ENCODE measurements around the gene FAAP20. TPM values are rescaled to one million over a fixed set of nuclear protein-coding genes. Genes with fewer than 3 reads are reported as not detected.
"Not testable (repeated sequence)": the region's sequence is repeated elsewhere in the genome, so short reads cannot be mapped to it uniquely, and the experiment has no call there.

The FAAP20 gene
- total RNA-seq, 5 donors from 2014 or later (not counting 1 experiment from before 2014, with no cell fraction given), result 52.9 to 74.8 (median 68.2) TPM

- Histone ChIP-seq H3K27ac (ENCODE audit: low read length) (no peak overlapping the region), H3K36me3 (ENCODE audit: control insufficient read depth in 2 of 2, extremely low read depth in 1 of 2, insufficient read depth in 1 of 2, low read length in 1 of 2) (no peaks in the 10 kb centered on the region), H3K4me1 (ENCODE audit: control insufficient read depth in 1 of 2, extremely low read depth in 1 of 2, insufficient read depth in 2 of 2, low read length in 2 of 2) (peaks cover 55 to 78% of the 10 kb centered on the region in 2 experiments), H3K27me3 (replicated peaks in 1 of 2; ENCODE audit: control insufficient read depth in 2 of 2, extremely low read depth in 1 of 2, insufficient read depth in 2 of 2, low read length in 1 of 2) (no peaks in the 10 kb centered on the region), H3K9me3 (no peaks in the 10 kb centered on the region), H3K4me3 (ENCODE audit: control insufficient read depth in 1 of 2, extremely low read depth in 1 of 2, low read length in 1 of 2) (no peak overlapping the region)
- H3K27ac Mint-ChIP-seq, result peak overlapping the region; percentile 55 to 71
- ChIA-PET CTCF (no interaction called here), POLR2A (interaction anchor here in 1 of 2 donors (0.6 kb wide), 1 partner anchor 14 kb away, joined by 4 read pairs; no protein-coding TSS in a partner anchor)
- peaks cover 16% of the 10 kb centered on the region for H3K36me3 Mint-ChIP-seq
- peaks cover 19 to 25% (median 23%) of the 10 kb centered on the region in 3 donors for H3K4me1 Mint-ChIP-seq
- DNase-seq (no peak), ATAC-seq (replicated peaks in 1 of 4) (no peak)
- no peaks in the 10 kb centered on the region for H3K27me3 Mint-ChIP-seq
- WGBS (ENCODE audit: insufficient coverage), result 92% methylated on average over 11 of the region's 19 CpGs
- no peak overlapping the region for H3K4me3 Mint-ChIP-seq
- peaks cover 0 to 7% (median 0%) of the 10 kb centered on the region in 3 donors for H3K9me3 Mint-ChIP-seq
Observed at GRCh38 chr1:2150801-2151200, 43.8 kb downstream of the FAAP20 start.

GRCh38 chr1:2148691-2149090 is 45.9 kb downstream of the FAAP20 start:
- POLR2A ChIA-PET, result interaction anchor here in 1 of 2 donors (0.6 kb wide), 1 partner anchor 15 kb away, joined by 5 read pairs; no protein-coding TSS in a partner anchor
- peaks cover 12 to 29% (median 19%) of the 10 kb centered on the region in 3 donors for H3K4me1 Mint-ChIP-seq
- no peaks in the 10 kb centered on the region for H3K36me3 ChIP-seq (ENCODE audit: control insufficient read depth in 2 of 2, extremely low read depth in 1 of 2, insufficient read depth in 1 of 2, low read length in 1 of 2)
- WGBS (ENCODE audit: insufficient coverage), result 26% methylated on average over 10 of the region's 14 CpGs
- peaks cover 6% of the 10 kb centered on the region for H3K36me3 Mint-ChIP-seq
- peaks cover 56 to 82% of the 10 kb centered on the region in 2 experiments for H3K4me1 ChIP-seq (ENCODE audit: control insufficient read depth in 1 of 2, extremely low read depth in 1 of 2, insufficient read depth in 2 of 2, low read length in 2 of 2)
- no peaks in the 10 kb centered on the region for H3K9me3 ChIP-seq
- peak; percentile 66 to 81 (median 80) for ATAC-seq (replicated peaks in 1 of 4)
- H3K27ac Mint-ChIP-seq, result no peak overlapping the region
- DNase-seq, result peak; percentile 33 to 81 (median 60)
- peak overlapping the region; percentile 25 to 46 for H3K4me3 ChIP-seq (ENCODE audit: control insufficient read depth in 1 of 2, extremely low read depth in 1 of 2, low read length in 1 of 2)
- H3K4me3 Mint-ChIP-seq, result no peak overlapping the region
- CTCF ChIA-PET, result interaction anchor here in 1 of 2 donors (1.6 kb wide), 1 partner anchor 16 kb away, joined by 6 read pairs; no protein-coding TSS in a partner anchor
- no peaks in the 10 kb centered on the region for H3K27me3 ChIP-seq (replicated peaks in 1 of 2; ENCODE audit: control insufficient read depth in 2 of 2, extremely low read depth in 1 of 2, insufficient read depth in 2 of 2, low read length in 1 of 2)
- no peaks in the 10 kb centered on the region for H3K27me3 Mint-ChIP-seq
- peak overlapping the region; percentile 82 for H3K27ac ChIP-seq (ENCODE audit: low read length)
- H3K9me3 Mint-ChIP-seq, result no peaks in the 10 kb centered on the region

- H3K27me3 Mint-ChIP-seq, result not testable (repeated sequence)
- H3K27ac ChIP-seq (ENCODE audit: low read length), result peak overlapping the region; percentile 82
- 83% methylated on average over 2 of the region's 5 CpGs for WGBS (ENCODE audit: insufficient coverage)
Observed at GRCh38 chr1:2147869-2148268, 46.7 kb downstream of the FAAP20 start.

GRCh38 chr1:2146836-2147517 is 47.6 kb downstream of the FAAP20 start:
- Mint-ChIP-seq H3K27ac (no peak overlapping the region), H3K27me3 (no peaks in the 10 kb centered on the region), H3K36me3 (peaks cover 3% of the 10 kb centered on the region), H3K9me3 (no peaks in the 10 kb centered on the region), H3K4me1 (peaks cover 5 to 18% (median 12%) of the 10 kb centered on the region in 3 donors), H3K4me3 (no peak overlapping the region)
- no peaks in the 10 kb centered on the region for H3K36me3 ChIP-seq (ENCODE audit: control insufficient read depth in 2 of 2, extremely low read depth in 1 of 2, insufficient read depth in 1 of 2, low read length in 1 of 2)
- no peaks in the 10 kb centered on the region for H3K27me3 ChIP-seq (replicated peaks in 1 of 2; ENCODE audit: control insufficient read depth in 2 of 2, extremely low read depth in 1 of 2, insufficient read depth in 2 of 2, low read length in 1 of 2)
- no peak overlapping the region for H3K27ac ChIP-seq (ENCODE audit: low read length)
- DNase-seq (no peak), ATAC-seq (replicated peaks in 1 of 4) (no peak)
- H3K4me3 ChIP-seq (ENCODE audit: control insufficient read depth in 1 of 2, extremely low read depth in 1 of 2, low read length in 1 of 2), result no peak overlapping the region
- CTCF ChIA-PET, result no interaction called here
- POLR2A ChIA-PET, result no interaction called here
- 83% methylated on average over 11 of the region's 11 CpGs for WGBS (ENCODE audit: insufficient coverage)
- no peaks in the 10 kb centered on the region for H3K9me3 ChIP-seq
- H3K4me1 ChIP-seq (ENCODE audit: control insufficient read depth in 1 of 2, extremely low read depth in 1 of 2, insufficient read depth in 2 of 2, low read length in 2 of 2), result peaks cover 44 to 67% of the 10 kb centered on the region in 2 experiments

More at GRCh38 chr1:2147869-2148268, 46.7 kb downstream of the FAAP20 start:
- H3K36me3 ChIP-seq (ENCODE audit: control insufficient read depth in 2 of 2, extremely low read depth in 1 of 2, insufficient read depth in 1 of 2, low read length in 1 of 2); CTCF ChIA-PET; H3K36me3 Mint-ChIP-seq; H3K4me3 Mint-ChIP-seq; H3K9me3 ChIP-seq; POLR2A ChIA-PET; H3K27me3 ChIP-seq (replicated peaks in 1 of 2; ENCODE audit: control insufficient read depth in 2 of 2, extremely low read depth in 1 of 2, insufficient read depth in 2 of 2, low read length in 1 of 2); ATAC-seq (replicated peaks in 1 of 4); H3K4me3 ChIP-seq (ENCODE audit: control insufficient read depth in 1 of 2, extremely low read depth in 1 of 2, low read length in 1 of 2); H3K27ac Mint-ChIP-seq; H3K9me3 Mint-ChIP-seq; DNase-seq: not testable (repeated sequence)
- peaks cover 10 to 23% (median 16%) of the 10 kb centered on the region in 3 donors for H3K4me1 Mint-ChIP-seq
- peaks cover 52 to 74% of the 10 kb centered on the region in 2 experiments for H3K4me1 ChIP-seq (ENCODE audit: control insufficient read depth in 1 of 2, extremely low read depth in 1 of 2, insufficient read depth in 2 of 2, low read length in 2 of 2)

- Histone ChIP-seq H3K4me3 (ENCODE audit: control insufficient read depth in 1 of 2, extremely low read depth in 1 of 2, low read length in 1 of 2) (no peak overlapping the region), H3K9me3 (no peaks in the 10 kb centered on the region), H3K4me1 (ENCODE audit: control insufficient read depth in 1 of 2, extremely low read depth in 1 of 2, insufficient read depth in 2 of 2, low read length in 2 of 2) (peaks cover 41 to 59% of the 10 kb centered on the region in 2 experiments), H3K36me3 (ENCODE audit: control insufficient read depth in 2 of 2, extremely low read depth in 1 of 2, insufficient read depth in 1 of 2, low read length in 1 of 2) (no peaks in the 10 kb centered on the region), H3K27me3 (replicated peaks in 1 of 2; ENCODE audit: control insufficient read depth in 2 of 2, extremely low read depth in 1 of 2, insufficient read depth in 2 of 2, low read length in 1 of 2) (no peaks in the 10 kb centered on the region), H3K27ac (ENCODE audit: low read length) (no peak overlapping the region)
- ChIA-PET CTCF (no interaction called here), POLR2A (no interaction called here)
- 51% methylated on average over 9 of the region's 19 CpGs for WGBS (ENCODE audit: insufficient coverage)
- DNase-seq (peak in 21 of 35 experiments; percentile 18 to 69 (median 28)), ATAC-seq (replicated peaks in 1 of 4) (peak; percentile 41 to 74 (median 48))
- H3K27ac Mint-ChIP-seq, result no peak overlapping the region
- H3K27me3 Mint-ChIP-seq, result no peaks in the 10 kb centered on the region
- H3K4me1 Mint-ChIP-seq, result peaks cover 2 to 14% (median 8%) of the 10 kb centered on the region in 3 donors
- no peak overlapping the region for H3K4me3 Mint-ChIP-seq
- H3K9me3 Mint-ChIP-seq, result no peaks in the 10 kb centered on the region
- H3K36me3 Mint-ChIP-seq, result no peaks in the 10 kb centered on the region
Observed at GRCh38 chr1:2145946-2146835, 48.4 kb downstream of the FAAP20 start.

- DNase-seq, result no peak
- H3K27ac ChIP-seq (ENCODE audit: low read length), result no peak overlapping the region
- ATAC-seq (replicated peaks in 1 of 4), result no peak
- CTCF ChIA-PET, result no interaction called here
- H3K4me3 ChIP-seq (ENCODE audit: control insufficient read depth in 1 of 2, extremely low read depth in 1 of 2, low read length in 1 of 2), result no peak overlapping the region
- peaks cover 35 to 50% of the 10 kb centered on the region in 2 experiments for H3K4me1 ChIP-seq (ENCODE audit: control insufficient read depth in 1 of 2, extremely low read depth in 1 of 2, insufficient read depth in 2 of 2, low read length in 2 of 2)
- no peaks in the 10 kb centered on the region for H3K27me3 ChIP-seq (replicated peaks in 1 of 2; ENCODE audit: control insufficient read depth in 2 of 2, extremely low read depth in 1 of 2, insufficient read depth in 2 of 2, low read length in 1 of 2)
- WGBS (ENCODE audit: insufficient coverage), result 94% methylated on average over 15 of the region's 15 CpGs
- Mint-ChIP-seq H3K4me1 (peaks cover 7 to 11% (median 11%) of the 10 kb centered on the region in 3 donors), H3K4me3 (no peak overlapping the region), H3K9me3 (no peaks in the 10 kb centered on the region), H3K36me3 (no peaks in the 10 kb centered on the region), H3K27ac (no peak overlapping the region), H3K27me3 (no peaks in the 10 kb centered on the region)
- POLR2A ChIA-PET, result interaction anchor here in 1 of 2 donors (0.6 kb wide), 1 partner anchor 413 kb away, joined by 8 read pairs; no protein-coding TSS in a partner anchor
- H3K9me3 ChIP-seq, result no peaks in the 10 kb centered on the region
- no peaks in the 10 kb centered on the region for H3K36me3 ChIP-seq (ENCODE audit: control insufficient read depth in 2 of 2, extremely low read depth in 1 of 2, insufficient read depth in 1 of 2, low read length in 1 of 2)
Observed at GRCh38 chr1:2144501-2145090, 50.0 kb downstream of the FAAP20 start.

Measured in T-cell (primary cell).